ENCODE data around the gene TOX3. TPM values are rescaled to one million over a fixed set of nuclear protein-coding genes. Genes with fewer than 3 reads are reported as not detected.

TOX3 gene
- total RNA-seq, 4 donors from 2014 or later: 0.11 TPM; not detected in 3

GRCh38 chr16:52501746-52502145 lies 45.2 kb downstream of the TOX3 start:
- intact Hi-C loops (cut with DNase I): no loop called here
- WGBS: 62% methylated on average over 4 of the region's 4 CpGs
- no peak for TF ChIP-seq EP300 (IDR thresholded peaks at IDR 0.05)
- no peak for TF ChIP-seq POLR2AphosphoS5 (IDR thresholded peaks at IDR 0.05)
- no peak for TF ChIP-seq POLR2A (IDR thresholded peaks at IDR 0.05; ENCODE audit: low read depth)
- TF ChIP-seq CTCF (IDR thresholded peaks at IDR 0.05): no peak
- peaks cover 0 to 8% (median 6%) of the 10 kb centered on the region in 4 donors for H3K4me1 ChIP-seq
- no peaks in the 10 kb centered on the region for H3K36me3 ChIP-seq
- no peak overlapping the region for H3K4me3 ChIP-seq
- H3K27me3 ChIP-seq: no peaks in the 10 kb centered on the region
- DNase-seq (ENCODE audit: extremely low spot score): no peak
- no peaks in the 10 kb centered on the region for H3K9me3 ChIP-seq
- H3K27ac ChIP-seq (replicated peaks in 1 of 4): no peak overlapping the region

GRCh38 chr16:52500963-52501362 lies 46.0 kb downstream of the TOX3 start:
- H3K36me3 ChIP-seq: no peaks in the 10 kb centered on the region
- H3K4me3 ChIP-seq: no peak overlapping the region
- TF ChIP-seq CTCF (IDR thresholded peaks at IDR 0.05) (no peak), POLR2AphosphoS5 (IDR thresholded peaks at IDR 0.05) (no peak), EP300 (IDR thresholded peaks at IDR 0.05) (no peak), POLR2A (IDR thresholded peaks at IDR 0.05; ENCODE audit: low read depth) (no peak)
- H3K4me1 ChIP-seq: peaks cover 0 to 10% (median 6%) of the 10 kb centered on the region in 4 donors
- H3K9me3 ChIP-seq: no peaks in the 10 kb centered on the region
- H3K27ac ChIP-seq (replicated peaks in 1 of 4): no peak overlapping the region
- H3K27me3 ChIP-seq: no peaks in the 10 kb centered on the region
- DNase-seq (ENCODE audit: extremely low spot score): no peak
- intact Hi-C loops (cut with DNase I): no loop called here

GRCh38 chr16:52499060-52499440 lies 47.9 kb downstream of the TOX3 start:
- WGBS: 70% methylated on average over 5 of the region's 5 CpGs
- no peak for DNase-seq (ENCODE audit: extremely low spot score)

GRCh38 chr16:52498328-52499059 lies 48.4 kb downstream of the TOX3 start:
- H3K4me1 ChIP-seq: peaks cover 0 to 10% (median 6%) of the 10 kb centered on the region in 4 donors
- intact Hi-C loops (cut with DNase I): no loop called here
- H3K27ac ChIP-seq (replicated peaks in 1 of 4): no peak overlapping the region
- H3K27me3 ChIP-seq: no peaks in the 10 kb centered on the region
- no peak for TF ChIP-seq POLR2A (IDR thresholded peaks at IDR 0.05; ENCODE audit: low read depth)
- no peak for TF ChIP-seq POLR2AphosphoS5 (IDR thresholded peaks at IDR 0.05)
- no peak for TF ChIP-seq EP300 (IDR thresholded peaks at IDR 0.05)
- no peak for TF ChIP-seq CTCF (IDR thresholded peaks at IDR 0.05)
- WGBS: 54% methylated on average over 16 of the region's 16 CpGs
- H3K9me3 ChIP-seq: no peaks in the 10 kb centered on the region
- DNase-seq (ENCODE audit: extremely low spot score): no peak
- no peak overlapping the region for H3K4me3 ChIP-seq
- no peaks in the 10 kb centered on the region for H3K36me3 ChIP-seq

More at GRCh38 chr16:52499060-52499440, 47.9 kb downstream of the TOX3 start:
- no peak overlapping the region for H3K27ac ChIP-seq (replicated peaks in 1 of 4)
- peaks cover 0 to 10% (median 6%) of the 10 kb centered on the region in 4 donors for H3K4me1 ChIP-seq
- no peak overlapping the region for H3K4me3 ChIP-seq
- no peaks in the 10 kb centered on the region for H3K9me3 ChIP-seq
- no peaks in the 10 kb centered on the region for H3K36me3 ChIP-seq
- intact Hi-C loops (cut with DNase I): no loop called here
- TF ChIP-seq POLR2AphosphoS5 (IDR thresholded peaks at IDR 0.05): no peak
- TF ChIP-seq POLR2A (IDR thresholded peaks at IDR 0.05; ENCODE audit: low read depth): no peak
- no peak for TF ChIP-seq EP300 (IDR thresholded peaks at IDR 0.05)
- no peak for TF ChIP-seq CTCF (IDR thresholded peaks at IDR 0.05)
- H3K27me3 ChIP-seq: no peaks in the 10 kb centered on the region
